Lower leg skin (tissue), 3 donors: ENCODE measurements around the gene NAV2.

ENCODE experiments used
- POLR2A ChIP-seq, 2 donors: fragments of 450-650 bp; IDR thresholded peaks; one replicate each; pipeline ENCODE4 v1.6.1; 2016 to 2017; ENCODE audit warnings: antibody characterized with exemption in 2 of 2, mild to moderate bottlenecking in 1 of 2, moderate library complexity in 1 of 2
- TF ChIP-seq, protein P1 (sequence below), 3 donors: fragments of 450-650 bp; IDR thresholded peaks; one replicate each; pipeline ENCODE4 v1.5.1; 2016; ENCODE audit warnings: antibody characterized with exemption in 3 of 3, mild to moderate bottlenecking in 3 of 3, moderate library complexity in 2 of 3

DNA sequence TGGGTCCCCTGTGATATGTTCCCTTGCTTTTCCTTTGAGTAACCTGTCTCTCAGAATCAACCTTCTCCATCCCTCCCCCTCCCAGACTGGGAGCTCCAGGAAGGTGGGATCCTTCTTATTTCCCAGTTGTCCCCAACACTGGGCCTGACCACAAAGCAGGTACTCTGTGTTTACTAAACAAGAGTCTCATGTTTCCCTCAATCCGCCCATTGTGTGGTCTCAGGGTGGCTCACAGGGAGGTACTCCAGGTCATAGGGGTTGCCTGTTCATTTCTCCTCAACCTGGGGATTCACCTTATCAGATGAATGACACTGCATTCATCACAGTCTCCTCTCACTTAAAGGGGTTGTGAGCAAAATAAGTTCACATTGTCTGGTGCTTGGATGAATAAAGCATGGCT lies 26.4 kb upstream of the NAV2 start:
- TF ChIP-seq, protein P1, sequence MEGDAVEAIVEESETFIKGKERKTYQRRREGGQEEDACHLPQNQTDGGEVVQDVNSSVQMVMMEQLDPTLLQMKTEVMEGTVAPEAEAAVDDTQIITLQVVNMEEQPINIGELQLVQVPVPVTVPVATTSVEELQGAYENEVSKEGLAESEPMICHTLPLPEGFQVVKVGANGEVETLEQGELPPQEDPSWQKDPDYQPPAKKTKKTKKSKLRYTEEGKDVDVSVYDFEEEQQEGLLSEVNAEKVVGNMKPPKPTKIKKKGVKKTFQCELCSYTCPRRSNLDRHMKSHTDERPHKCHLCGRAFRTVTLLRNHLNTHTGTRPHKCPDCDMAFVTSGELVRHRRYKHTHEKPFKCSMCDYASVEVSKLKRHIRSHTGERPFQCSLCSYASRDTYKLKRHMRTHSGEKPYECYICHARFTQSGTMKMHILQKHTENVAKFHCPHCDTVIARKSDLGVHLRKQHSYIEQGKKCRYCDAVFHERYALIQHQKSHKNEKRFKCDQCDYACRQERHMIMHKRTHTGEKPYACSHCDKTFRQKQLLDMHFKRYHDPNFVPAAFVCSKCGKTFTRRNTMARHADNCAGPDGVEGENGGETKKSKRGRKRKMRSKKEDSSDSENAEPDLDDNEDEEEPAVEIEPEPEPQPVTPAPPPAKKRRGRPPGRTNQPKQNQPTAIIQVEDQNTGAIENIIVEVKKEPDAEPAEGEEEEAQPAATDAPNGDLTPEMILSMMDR (IDR thresholded peaks at IDR 0.05), result no peak
- no peak for TF ChIP-seq POLR2A (IDR thresholded peaks at IDR 0.05)
